IMR-90 (cell line): Measurements from ENCODE around the gene ITK. TPM values are rescaled to one million over a fixed set of nuclear protein-coding genes. Genes with fewer than 3 reads are reported as not detected.

Source experiments
- ATAC-seq: fragments of 200-7000 bp; cut with Tn5 transposase; 2 replicates; pipeline ENCODE4 v1.9.1; 2020; ENCODE audit warnings: low read depth, mild to moderate bottlenecking, moderate library complexity
- BruUV-seq: library from RNA; stranded (reverse); fragments of 400-500 nt; replicated peaks from 2 replicates; lab custom pipeline; 2021; lab: Mats Ljungman, UMichigan
- CTCF ChIA-PET: fragments of 300-600 bp; formaldehyde crosslinking; extraction: SDS; loops from one replicate; lab custom pipeline; 2021; ENCODE audit warnings: antibody characterized with exemption; lab: Yijun Ruan, JAX
- POLR2A ChIA-PET: fragments of 300-600 bp; sonication (Branson Sonifier 250); formaldehyde crosslinking; loops from one replicate; lab custom pipeline; 2022; ENCODE audit warnings: antibody characterized with exemption; ENCODE audit not compliant: unreplicated experiment; lab: Charles Lee
- DNase-seq: peaks from one replicate; pipeline ENCODE4 v3.0.0; 2013
- H2AFZ ChIP-seq: replicated peaks from 2 replicates; pipeline ENCODE3; 2013; ENCODE audit warnings: low read length, mild to moderate bottlenecking; ENCODE audit not compliant: poor library complexity
- H2AK5ac ChIP-seq: 2 replicates; pipeline ENCODE4 v1.6.1; 2013; ENCODE audit warnings: low read depth, low read length, inconsistent platforms
- H2AK9ac ChIP-seq: replicated peaks from 2 replicates; pipeline ENCODE3; 2013; ENCODE audit warnings: mild to moderate bottlenecking, low read depth, low read length, moderate library complexity; ENCODE audit not compliant: poor library complexity
- H2BK120ac ChIP-seq: 2 replicates; pipeline ENCODE4 v1.6.1; 2013; ENCODE audit warnings: low read depth, low read length, inconsistent platforms
- H2BK15ac ChIP-seq: 3 replicates; pipeline ENCODE4 v1.6.1; 2013; ENCODE audit warnings: low read depth, low read length, inconsistent platforms
- H2BK20ac ChIP-seq: 2 replicates; pipeline ENCODE4 v1.6.1; 2013; ENCODE audit warnings: low read depth, mild to moderate bottlenecking, inconsistent platforms, low read length, moderate library complexity
- H2BK5ac ChIP-seq: 2 replicates; pipeline ENCODE4 v1.6.1; 2013; ENCODE audit warnings: mild to moderate bottlenecking, low read depth, low read length, inconsistent platforms; ENCODE audit not compliant: poor library complexity, severe bottlenecking
- H3K14ac ChIP-seq: replicated peaks from 2 replicates; pipeline ENCODE4 v1.6.1; 2013; ENCODE audit warnings: low read depth, low read length, inconsistent platforms
- H3K18ac ChIP-seq: 2 replicates; pipeline ENCODE4 v1.6.1; 2013; ENCODE audit warnings: low read depth, low read length, control low read depth
- H3K23ac ChIP-seq: 2 replicates; pipeline ENCODE4 v1.6.1; 2013; ENCODE audit warnings: low read depth, low read length, inconsistent platforms
- H3K27ac ChIP-seq: 2 replicates; pipeline ENCODE4 v1.5.1; 2013; ENCODE audit warnings: mild to moderate bottlenecking, control low read depth, low read length; ENCODE audit not compliant: insufficient read depth
- H3K27me3 ChIP-seq: 2 replicates; pipeline ENCODE4 v1.6.1; 2013; ENCODE audit warnings: low read length; ENCODE audit not compliant: control insufficient read depth, insufficient read depth
- H3K36me3 ChIP-seq: 2 replicates; pipeline ENCODE4 v1.6.1; 2013; ENCODE audit warnings: low read length, mixed read lengths; ENCODE audit not compliant: control insufficient read depth, insufficient read depth
- H3K4ac ChIP-seq: 2 replicates; pipeline ENCODE4 v1.6.1; 2013; ENCODE audit warnings: low read depth, low read length, inconsistent platforms
- H3K4me1 ChIP-seq: 2 replicates; pipeline ENCODE4 v1.6.1; 2013; ENCODE audit warnings: low read length, mixed read lengths; ENCODE audit not compliant: control insufficient read depth, insufficient read depth
- H3K4me2 ChIP-seq: 2 replicates; pipeline ENCODE4 v1.6.1; 2013; ENCODE audit warnings: low read depth, mild to moderate bottlenecking, control low read depth, low read length, moderate library complexity
- H3K4me3 ChIP-seq: 2 replicates; pipeline ENCODE4 v1.5.1; 2013; ENCODE audit warnings: low read depth, mild to moderate bottlenecking, control low read depth, low read length, moderate library complexity; ENCODE audit not compliant: insufficient read depth
- H3K56ac ChIP-seq: 2 replicates; pipeline ENCODE4 v1.6.1; 2013; ENCODE audit warnings: low read length, inconsistent platforms; ENCODE audit not compliant: insufficient read depth; ENCODE audit errors: extremely low read depth
- H3K79me1 ChIP-seq, 2 experiments: 2 replicates each; pipeline ENCODE4 v1.6.1; 2013; ENCODE audit warnings: low read length in 2 of 2, inconsistent platforms in 1 of 2, low read depth in 1 of 2
- H3K9ac ChIP-seq: 2 replicates; pipeline ENCODE4 v1.6.1; 2013; ENCODE audit warnings: low read depth, low read length, control low read depth
- H3K9me1 ChIP-seq: 2 replicates; pipeline ENCODE4 v1.6.1; 2013; ENCODE audit warnings: low read length, inconsistent platforms; ENCODE audit not compliant: insufficient read depth
- H3K9me3 ChIP-seq: 2 replicates; pipeline ENCODE4 v1.6.1; 2013; ENCODE audit warnings: low read length; ENCODE audit not compliant: control insufficient read depth, insufficient read depth
- H4K20me1 ChIP-seq: 2 replicates; pipeline ENCODE4 v1.6.1; 2013; ENCODE audit warnings: low read length, inconsistent platforms; ENCODE audit not compliant: insufficient read depth
- H4K5ac ChIP-seq: 2 replicates; pipeline ENCODE4 v1.6.1; 2013; ENCODE audit warnings: mild to moderate bottlenecking, low read depth, low read length, control low read depth
- H4K8ac ChIP-seq, 2 experiments: 2 replicates each; pipeline ENCODE4 v1.6.1; 2013; ENCODE audit warnings: low read depth in 2 of 2, low read length in 2 of 2, control low read depth in 1 of 2, inconsistent platforms in 1 of 2
- H4K91ac ChIP-seq: 2 replicates; pipeline ENCODE4 v1.6.1; 2013; ENCODE audit warnings: low read depth, low read length, inconsistent platforms; ENCODE audit not compliant: insufficient read depth
- BHLHE40 ChIP-seq: fragments of 150-350 bp; IDR thresholded peaks from 2 replicates; pipeline ENCODE4 v1.6.1; 2016; ENCODE audit warnings: mild to moderate bottlenecking, low read depth, low read length
- CEBPB ChIP-seq: IDR thresholded peaks from 2 replicates; pipeline ENCODE4 v1.6.1; 2012; ENCODE audit warnings: low read depth, low read length, improper control_type of control experiment
- CHD1 ChIP-seq: IDR thresholded peaks from 2 replicates; pipeline ENCODE4 v1.6.1; 2012; ENCODE audit warnings: low read depth, low read length, improper control_type of control experiment
- CTCF ChIP-seq: conservative IDR thresholded peaks from 2 replicates; pipeline ENCODE4 v1.5.1; 2012; ENCODE audit warnings: mild to moderate bottlenecking, low read depth, low read length, improper control_type of control experiment
- FOS ChIP-seq: fragments of 150-350 bp; IDR thresholded peaks from 2 replicates; pipeline ENCODE4 v1.6.1; 2016; ENCODE audit warnings: low read depth, low read length
- MAFK ChIP-seq: IDR thresholded peaks from 2 replicates; pipeline ENCODE4 v1.6.1; 2012; ENCODE audit warnings: low read depth, low read length, improper control_type of control experiment
- MAZ ChIP-seq: IDR thresholded peaks from 2 replicates; pipeline ENCODE4 v1.6.1; 2012; ENCODE audit warnings: low read depth, mild to moderate bottlenecking, low read length, improper control_type of control experiment, moderate library complexity, borderline replicate concordance
- MXI1 ChIP-seq: IDR thresholded peaks from 2 replicates; pipeline ENCODE4 v1.6.1; 2012; ENCODE audit warnings: low read depth, mild to moderate bottlenecking, low read length, moderate library complexity, borderline replicate concordance
- NFE2L2 ChIP-seq: fragments of 150-350 bp; IDR thresholded peaks from 2 replicates; pipeline ENCODE4 v1.6.1; 2016; ENCODE audit warnings: low read depth, mild to moderate bottlenecking, low read length
- POLR2A ChIP-seq: IDR thresholded peaks from 2 replicates; pipeline ENCODE4 v1.6.1; 2012; ENCODE audit warnings: mild to moderate bottlenecking, low read depth, low read length
- RAD21 ChIP-seq: IDR thresholded peaks from 2 replicates; pipeline ENCODE4 v1.6.1; 2012; ENCODE audit warnings: low read length, improper control_type of control experiment
- RCOR1 ChIP-seq: IDR thresholded peaks from 2 replicates; pipeline ENCODE4 v1.6.1; 2012; ENCODE audit warnings: mild to moderate bottlenecking, low read length, improper control_type of control experiment; ENCODE audit not compliant: insufficient replicate concordance
- RFX5 ChIP-seq: IDR thresholded peaks from 2 replicates; pipeline ENCODE4 v1.8.0; 2012; ENCODE audit warnings: low read depth, mild to moderate bottlenecking, low read length, moderate library complexity
- SMC3 ChIP-seq: fragments of 150-350 bp; IDR thresholded peaks from 2 replicates; pipeline ENCODE4 v1.6.1; 2016; ENCODE audit warnings: low read depth, mild to moderate bottlenecking, antibody characterized with exemption, low read length, moderate library complexity
- WGBS, 2 experiments: methylation state at CpG; one replicate each; pipeline versions ENCODE4 v1.1.5 to v1.1.7; 2013; ENCODE audit warnings: missing lambda C conversion rate in 2 of 2; ENCODE audit not compliant: insufficient read length in 1 of 2; ENCODE audit errors: extremely low coverage in 2 of 2; 5-methylcytosine and 5-hydroxymethylcytosine counted together
- dilution Hi-C: fragments of 300-500 bp; cut with HindIII; formaldehyde crosslinking; loops from one replicate; pipeline ENCODE4 v1.14.3; 2018; ENCODE audit warnings: low sequenced_read_pairs; ENCODE audit not compliant: unreplicated experiment
- in situ Hi-C: fragments of 300-500 bp; cut with MboI; formaldehyde crosslinking; loops from 3 replicates; pipeline ENCODE4 v1.14.3; 2019; ENCODE audit warnings: low sequenced_read_pairs, inconsistent platforms, mixed read lengths
- intact Hi-C: fragments of 100-400 bp; cut with micrococcal nuclease; formaldehyde crosslinking; loops from 2 replicates; pipeline ENCODE4 v1.10.0; 2022
- polyA plus RNA-seq, 3 experiments: library from polyadenylated mRNA; depleted of rRNA; stranded (reverse); fragments of >200 nt; gene quantifications; 2 replicates each; pipeline ENCODE4 v1.2.3, GENCODE V29; 2012; ENCODE audit warnings: low replicate concordance in 1 of 3
- total RNA-seq: library from RNA; depleted of rRNA; stranded (reverse); fragments of >200 nt; gene quantifications from 2 replicates; pipeline ENCODE4 v1.2.3, GENCODE V29; 2012
- TF ChIP-seq, protein P1 (sequence below): fragments of 150-350 bp; IDR thresholded peaks from 2 replicates; pipeline ENCODE4 v1.6.1; 2016; ENCODE audit warnings: low read depth, mild to moderate bottlenecking, low read length, moderate library complexity, borderline replicate concordance
- TF ChIP-seq, protein P2 (sequence below): fragments of 150-350 bp; IDR thresholded peaks from 2 replicates; pipeline ENCODE4 v1.6.1; 2017; ENCODE audit warnings: mild to moderate bottlenecking, antibody characterized with exemption, low read length, low read depth

Gene ITK
- total and polyA plus RNA-seq, 2 of the 4 experiments (the other 2 are of a cell fraction) = not detected

- dilution Hi-C loops = no loop called here
- no peak overlapping the region for H4K8ac ChIP-seq
- H3K27me3 ChIP-seq = peaks cover 2% of the 10 kb centered on the region
Observed at GRCh38 chr5:157245886-157246285, 65.2 kb downstream of the ITK start.

More at GRCh38 chr5:157245886-157246285, 65.2 kb downstream of the ITK start:
- ATAC-seq = no peak
- H3K14ac ChIP-seq = no peak overlapping the region
- no peak overlapping the region for H3K56ac ChIP-seq
- H3K4me1 ChIP-seq = no peaks in the 10 kb centered on the region
- H3K79me1 ChIP-seq = no peaks in the 10 kb centered on the region
- H3K4me2 ChIP-seq = no peak overlapping the region
- H3K9ac ChIP-seq = no peak overlapping the region
- BruUV-seq = no TSS peak
- TF ChIP-seq RCOR1 (no peak), CTCF (no peak), RFX5 (no peak), RAD21 (no peak), MXI1 (no peak), CHD1 (no peak), MAZ (no peak), CEBPB (no peak), MAFK (no peak), POLR2A (no peak), SMC3 (no peak), BHLHE40 (no peak), FOS (no peak), NFE2L2 (no peak)
- TF ChIP-seq, protein P1, sequence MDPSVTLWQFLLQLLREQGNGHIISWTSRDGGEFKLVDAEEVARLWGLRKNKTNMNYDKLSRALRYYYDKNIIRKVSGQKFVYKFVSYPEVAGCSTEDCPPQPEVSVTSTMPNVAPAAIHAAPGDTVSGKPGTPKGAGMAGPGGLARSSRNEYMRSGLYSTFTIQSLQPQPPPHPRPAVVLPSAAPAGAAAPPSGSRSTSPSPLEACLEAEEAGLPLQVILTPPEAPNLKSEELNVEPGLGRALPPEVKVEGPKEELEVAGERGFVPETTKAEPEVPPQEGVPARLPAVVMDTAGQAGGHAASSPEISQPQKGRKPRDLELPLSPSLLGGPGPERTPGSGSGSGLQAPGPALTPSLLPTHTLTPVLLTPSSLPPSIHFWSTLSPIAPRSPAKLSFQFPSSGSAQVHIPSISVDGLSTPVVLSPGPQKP = no peak
- TF ChIP-seq, protein P2, sequence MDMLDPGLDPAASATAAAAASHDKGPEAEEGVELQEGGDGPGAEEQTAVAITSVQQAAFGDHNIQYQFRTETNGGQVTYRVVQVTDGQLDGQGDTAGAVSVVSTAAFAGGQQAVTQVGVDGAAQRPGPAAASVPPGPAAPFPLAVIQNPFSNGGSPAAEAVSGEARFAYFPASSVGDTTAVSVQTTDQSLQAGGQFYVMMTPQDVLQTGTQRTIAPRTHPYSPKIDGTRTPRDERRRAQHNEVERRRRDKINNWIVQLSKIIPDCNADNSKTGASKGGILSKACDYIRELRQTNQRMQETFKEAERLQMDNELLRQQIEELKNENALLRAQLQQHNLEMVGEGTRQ = no peak
- H3K4me3 ChIP-seq = no peak overlapping the region
- no peak overlapping the region for H2BK20ac ChIP-seq
- H3K4ac ChIP-seq = no peak overlapping the region
- no peak overlapping the region for H2AK5ac ChIP-seq
- no peak overlapping the region for H2BK120ac ChIP-seq
- H3K9me3 ChIP-seq = no peaks in the 10 kb centered on the region
- POLR2A ChIA-PET = no interaction called here
- no peak overlapping the region for H4K91ac ChIP-seq
- no peaks in the 10 kb centered on the region for H3K36me3 ChIP-seq
- no peak overlapping the region for H2BK15ac ChIP-seq
- no peak for DNase-seq
- no peak overlapping the region for H2BK5ac ChIP-seq
- H3K23ac ChIP-seq = no peak overlapping the region
- CTCF ChIA-PET = no interaction called here
- WGBS, 2 experiments = no CpG with 5 or more reads among the region's 4 CpGs
- no peak overlapping the region for H2AFZ ChIP-seq
- no peak overlapping the region for H2AK9ac ChIP-seq
- no peaks in the 10 kb centered on the region for H3K9me1 ChIP-seq
- no peak overlapping the region for H3K27ac ChIP-seq
- H4K5ac ChIP-seq = no peak overlapping the region
- intact Hi-C loops = no loop called here
- no peaks in the 10 kb centered on the region for H4K20me1 ChIP-seq
- no peak overlapping the region for H3K18ac ChIP-seq
- in situ Hi-C loops = no loop called here
